ENCODE results near the gene PHF24. TPM values are rescaled to one million over a fixed set of nuclear protein-coding genes. Genes with fewer than 3 reads are reported as not detected.
A peak's percentile ranks its signal among the peaks of the same experiment; 100 is the strongest.
"Not testable (repeated sequence)": the region's sequence is repeated elsewhere in the genome, so short reads cannot be mapped to it uniquely, and the experiment has no call there.

PHF24 gene
- total and polyA plus RNA-seq, 2 donors, result 0.28 to 0.37 TPM

DNA sequence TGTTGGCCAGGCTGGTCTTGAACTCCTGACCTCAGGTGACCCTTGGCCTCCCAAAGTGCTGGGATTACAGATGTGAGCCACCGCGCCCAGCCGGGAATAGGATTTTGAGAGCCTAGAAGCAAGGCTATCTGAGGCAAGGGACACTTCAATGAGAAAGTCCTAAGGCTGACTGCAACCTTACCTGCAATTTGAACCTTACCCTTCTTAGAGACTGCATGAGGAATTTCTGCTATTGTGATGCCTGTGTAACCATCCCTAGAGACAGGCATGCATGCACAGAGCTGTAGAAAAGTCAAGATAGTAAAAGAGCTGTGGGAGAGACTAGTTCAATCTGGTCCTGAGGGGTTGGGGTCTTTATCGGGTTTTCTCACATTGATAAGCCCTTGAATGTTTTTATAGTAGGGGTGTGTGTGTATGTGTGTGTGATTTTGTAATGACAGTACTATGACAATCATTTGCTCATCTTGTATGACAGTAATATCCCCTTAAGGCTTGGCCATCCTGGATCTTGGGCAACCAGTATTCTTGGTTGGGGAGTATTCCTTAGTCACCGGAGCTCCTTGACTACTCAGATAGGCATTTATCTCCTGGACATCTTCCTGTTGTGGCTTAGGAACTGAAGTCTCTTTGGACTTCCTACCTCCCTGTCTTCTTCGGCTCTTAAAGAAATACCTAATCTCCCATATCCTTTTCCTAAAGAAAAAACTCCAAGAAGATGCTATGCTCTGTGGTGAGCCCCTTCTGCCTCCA, 42.6 kb downstream of the PHF24 start:
- DNase-seq (ENCODE audit: low read depth in 6 of 9, low spot score in 9 of 9), result no peak
- Histone ChIP-seq H3K27ac (ENCODE audit: low read depth in 1 of 2, low read length in 1 of 2) (no peak overlapping the region), H3K4me1 (ENCODE audit: control insufficient read depth in 2 of 2, insufficient read depth in 2 of 2, low read length in 2 of 2) (peaks cover 3 to 7% of the 10 kb centered on the region in 2 donors), H3K27me3 (ENCODE audit: control insufficient read depth in 2 of 2, insufficient read depth in 1 of 2, low read length in 1 of 2) (no peaks in the 10 kb centered on the region), H3K4me3 (ENCODE audit: low read length in 2 of 2) (no peak overlapping the region), H3K36me3 (ENCODE audit: control insufficient read depth in 2 of 2, insufficient read depth in 2 of 2, low read length in 1 of 2) (peaks cover 0 to 10% of the 10 kb centered on the region in 2 donors), H3K9me3 (ENCODE audit: control insufficient read depth in 2 of 2, insufficient read depth in 1 of 2, low read length in 1 of 2) (no peaks in the 10 kb centered on the region)
- WGBS, result 97% methylated on average over 6 of the region's 6 CpGs

DNA sequence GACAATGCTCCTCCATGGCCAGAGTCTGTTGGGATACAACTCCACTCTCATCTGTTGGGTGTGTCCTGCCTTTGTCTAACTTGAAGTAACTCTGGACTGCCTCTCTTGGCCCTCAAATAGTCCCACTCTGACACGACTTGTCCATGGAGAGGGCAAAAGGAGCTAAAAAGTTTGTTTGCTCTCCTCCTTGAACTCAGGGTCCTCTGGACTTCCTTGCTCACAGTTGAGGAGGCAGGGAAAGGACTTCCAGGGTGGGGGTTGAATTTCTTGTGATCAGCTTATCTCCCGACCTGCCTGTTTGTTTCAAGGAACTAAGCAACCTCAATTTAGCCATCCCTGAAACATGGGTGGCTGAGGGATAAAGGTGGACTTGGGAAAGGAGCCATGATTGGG, 43.2 kb downstream of the PHF24 start:
- peaks cover 0 to 8% of the 10 kb centered on the region in 2 donors for H3K36me3 ChIP-seq (ENCODE audit: control insufficient read depth in 2 of 2, insufficient read depth in 2 of 2, low read length in 1 of 2)
- no peaks in the 10 kb centered on the region for H3K9me3 ChIP-seq (ENCODE audit: control insufficient read depth in 2 of 2, insufficient read depth in 1 of 2, low read length in 1 of 2)
- H3K27me3 ChIP-seq (ENCODE audit: control insufficient read depth in 2 of 2, insufficient read depth in 1 of 2, low read length in 1 of 2), result no peaks in the 10 kb centered on the region
- H3K4me1 ChIP-seq (ENCODE audit: control insufficient read depth in 2 of 2, insufficient read depth in 2 of 2, low read length in 2 of 2), result peaks cover 3 to 7% of the 10 kb centered on the region in 2 donors
- peak overlapping the region in 1 of 2 donors; percentile 32 for H3K27ac ChIP-seq (ENCODE audit: low read depth in 1 of 2, low read length in 1 of 2)
- DNase-seq (ENCODE audit: low read depth in 6 of 9, low spot score in 9 of 9), result no peak
- H3K4me3 ChIP-seq (ENCODE audit: low read length in 2 of 2), result no peak overlapping the region
- 93% methylated on average over 2 of the region's 2 CpGs for WGBS

DNA sequence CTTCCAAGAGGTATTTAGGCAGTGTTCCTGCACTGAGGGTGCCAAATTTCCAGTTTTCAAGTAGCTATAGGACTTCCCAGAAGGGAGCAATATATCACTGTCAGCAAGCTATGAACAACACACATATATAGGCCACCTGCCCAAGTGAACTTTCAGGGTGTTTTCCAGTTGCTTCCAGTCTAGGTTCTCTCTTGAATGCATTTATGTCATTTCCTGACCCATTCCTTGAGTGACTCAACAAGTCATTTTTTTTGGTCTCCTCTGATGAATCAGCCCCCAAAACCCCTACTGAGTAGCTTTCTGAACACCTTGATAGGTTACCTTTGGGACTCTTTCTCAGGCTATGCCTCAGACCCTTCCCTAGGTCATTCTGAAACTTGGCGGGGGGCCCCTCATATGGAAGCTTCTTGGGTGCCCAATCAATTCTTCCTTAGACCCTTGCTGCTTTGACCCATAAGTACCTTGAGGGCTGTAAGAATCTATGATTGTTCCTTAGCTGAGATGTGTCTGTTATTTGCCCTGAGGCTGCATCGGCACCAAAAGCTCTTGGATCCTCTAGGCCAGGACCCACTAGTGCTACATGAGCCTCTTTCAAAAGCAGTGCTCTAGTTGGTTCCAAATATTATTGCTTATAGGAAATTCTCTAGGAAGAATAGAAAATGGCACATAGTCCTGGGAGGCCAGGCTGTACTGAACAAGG, 43.9 kb downstream of the PHF24 start:
- Histone ChIP-seq H3K4me3 (ENCODE audit: low read length in 2 of 2) (no peak overlapping the region), H3K9me3 (ENCODE audit: control insufficient read depth in 2 of 2, insufficient read depth in 1 of 2, low read length in 1 of 2) (no peaks in the 10 kb centered on the region), H3K4me1 (ENCODE audit: control insufficient read depth in 2 of 2, insufficient read depth in 2 of 2, low read length in 2 of 2) (peaks cover 3 to 7% of the 10 kb centered on the region in 2 donors), H3K27me3 (ENCODE audit: control insufficient read depth in 2 of 2, insufficient read depth in 1 of 2, low read length in 1 of 2) (no peaks in the 10 kb centered on the region), H3K27ac (ENCODE audit: low read depth in 1 of 2, low read length in 1 of 2) (peak overlapping the region in 1 of 2 donors; percentile 35), H3K36me3 (ENCODE audit: control insufficient read depth in 2 of 2, insufficient read depth in 2 of 2, low read length in 1 of 2) (peaks cover 0 to under 1% of the 10 kb centered on the region in 2 donors)
- WGBS, result 98% methylated on average over 2 of the region's 2 CpGs
- DNase-seq (ENCODE audit: low read depth in 6 of 9, low spot score in 9 of 9), result no peak

DNA sequence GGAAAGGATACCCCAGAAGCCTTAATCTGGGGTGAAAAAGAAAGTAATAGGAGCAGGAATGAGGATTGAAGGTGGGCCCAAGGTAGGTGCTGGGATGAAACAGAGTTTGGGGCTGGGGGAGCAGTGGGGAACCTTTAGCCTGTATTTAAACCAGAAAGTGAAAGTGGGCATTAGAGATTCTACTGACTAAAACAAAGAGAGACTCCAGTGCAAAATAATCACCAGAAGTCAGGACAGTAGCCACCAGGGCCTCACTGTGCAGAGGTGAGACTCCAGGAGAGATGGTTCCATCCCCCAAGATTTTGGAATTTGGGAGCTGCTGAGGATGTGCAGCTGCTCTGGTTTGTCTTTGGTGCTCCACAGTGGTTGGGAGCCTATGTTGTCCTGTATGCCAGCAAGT, 44.5 kb downstream of the PHF24 start:
- H3K27me3 ChIP-seq (ENCODE audit: control insufficient read depth in 2 of 2, insufficient read depth in 1 of 2, low read length in 1 of 2), result no peaks in the 10 kb centered on the region
- H3K9me3 ChIP-seq (ENCODE audit: control insufficient read depth in 2 of 2, insufficient read depth in 1 of 2, low read length in 1 of 2), result no peaks in the 10 kb centered on the region
- DNase-seq (ENCODE audit: low read depth in 6 of 9, low spot score in 9 of 9), result no peak
- H3K4me3 ChIP-seq (ENCODE audit: low read length in 2 of 2), result no peak overlapping the region
- H3K4me1 ChIP-seq (ENCODE audit: control insufficient read depth in 2 of 2, insufficient read depth in 2 of 2, low read length in 2 of 2), result peaks cover 3 to 5% of the 10 kb centered on the region in 2 donors
- H3K36me3 ChIP-seq (ENCODE audit: control insufficient read depth in 2 of 2, insufficient read depth in 2 of 2, low read length in 1 of 2), result no peaks in the 10 kb centered on the region
- no peak overlapping the region for H3K27ac ChIP-seq (ENCODE audit: low read depth in 1 of 2, low read length in 1 of 2)

DNA sequence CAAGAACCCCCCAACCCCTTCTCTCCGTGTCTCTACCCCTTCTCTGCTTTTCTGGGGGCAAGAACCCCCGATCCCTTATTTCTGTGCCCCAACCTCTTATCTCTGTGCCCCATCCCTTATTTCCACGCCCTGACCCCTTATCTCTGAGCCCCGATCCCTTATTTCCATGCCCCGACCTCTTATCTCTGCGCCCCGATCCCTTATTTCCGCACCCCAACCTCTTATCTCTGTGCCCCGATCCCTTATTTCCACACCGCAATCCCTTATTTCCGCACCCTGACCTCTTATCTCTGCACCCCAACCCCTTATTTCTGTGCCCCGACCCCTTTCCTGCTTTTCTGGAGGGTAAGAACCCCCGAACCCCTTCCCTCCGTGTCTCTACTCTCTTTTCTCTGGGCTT, 46.2 kb downstream of the PHF24 start:
- not testable (repeated sequence) for H3K4me3 ChIP-seq (ENCODE audit: low read length in 2 of 2); H3K4me1 ChIP-seq (ENCODE audit: control insufficient read depth in 2 of 2, insufficient read depth in 2 of 2, low read length in 2 of 2); DNase-seq (ENCODE audit: low read depth in 6 of 9, low spot score in 9 of 9); H3K9me3 ChIP-seq (ENCODE audit: control insufficient read depth in 2 of 2, insufficient read depth in 1 of 2, low read length in 1 of 2); H3K27ac ChIP-seq (ENCODE audit: low read depth in 1 of 2, low read length in 1 of 2); H3K36me3 ChIP-seq (ENCODE audit: control insufficient read depth in 2 of 2, insufficient read depth in 2 of 2, low read length in 1 of 2); H3K27me3 ChIP-seq (ENCODE audit: control insufficient read depth in 2 of 2, insufficient read depth in 1 of 2, low read length in 1 of 2)
- 93% methylated on average over 14 of the region's 14 CpGs for whole genome bisulfite sequencing

DNA sequence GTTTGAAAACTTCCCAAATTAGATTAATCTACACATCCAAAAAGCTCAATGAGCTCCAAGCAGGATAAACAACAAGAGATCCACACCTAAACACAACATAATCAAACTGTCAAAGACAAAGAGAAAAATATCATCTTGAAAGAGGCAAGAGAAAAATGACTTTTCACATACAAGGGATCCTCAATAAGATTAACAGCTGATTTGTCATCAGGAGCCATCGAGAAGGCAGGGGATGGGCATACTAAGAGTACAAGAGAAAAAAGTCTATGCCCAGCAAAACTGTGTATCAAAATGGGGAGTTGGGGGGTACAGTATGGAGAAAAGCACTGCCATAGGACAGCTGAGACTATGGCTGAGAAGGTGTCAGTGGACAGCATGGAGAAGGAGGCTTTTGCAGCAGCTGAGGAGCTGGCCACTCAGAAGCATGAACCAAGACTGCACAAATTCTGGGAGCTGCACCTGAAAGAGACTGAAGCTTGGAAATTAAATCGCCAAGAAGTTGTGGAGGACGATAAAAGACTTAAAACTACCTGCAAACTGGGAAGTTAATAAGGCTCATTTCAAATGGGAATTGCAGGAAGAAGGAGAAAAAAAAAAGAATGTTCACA, 52.4 kb downstream of the PHF24 start:
- Histone ChIP-seq H3K9me3 (ENCODE audit: control insufficient read depth in 2 of 2, insufficient read depth in 1 of 2, low read length in 1 of 2) (peaks cover 1 to 3% of the 10 kb centered on the region in 2 donors), H3K27me3 (ENCODE audit: control insufficient read depth in 2 of 2, insufficient read depth in 1 of 2, low read length in 1 of 2) (no peaks in the 10 kb centered on the region), H3K4me3 (ENCODE audit: low read length in 2 of 2) (no peak overlapping the region), H3K27ac (ENCODE audit: low read depth in 1 of 2, low read length in 1 of 2) (no peak overlapping the region), H3K4me1 (ENCODE audit: control insufficient read depth in 2 of 2, insufficient read depth in 2 of 2, low read length in 2 of 2) (no peaks in the 10 kb centered on the region), H3K36me3 (ENCODE audit: control insufficient read depth in 2 of 2, insufficient read depth in 2 of 2, low read length in 1 of 2) (no peaks in the 10 kb centered on the region)
- 97% methylated on average over 3 of the region's 3 CpGs for WGBS
- DNase-seq (ENCODE audit: low read depth in 6 of 9, low spot score in 9 of 9), result no peak

DNA sequence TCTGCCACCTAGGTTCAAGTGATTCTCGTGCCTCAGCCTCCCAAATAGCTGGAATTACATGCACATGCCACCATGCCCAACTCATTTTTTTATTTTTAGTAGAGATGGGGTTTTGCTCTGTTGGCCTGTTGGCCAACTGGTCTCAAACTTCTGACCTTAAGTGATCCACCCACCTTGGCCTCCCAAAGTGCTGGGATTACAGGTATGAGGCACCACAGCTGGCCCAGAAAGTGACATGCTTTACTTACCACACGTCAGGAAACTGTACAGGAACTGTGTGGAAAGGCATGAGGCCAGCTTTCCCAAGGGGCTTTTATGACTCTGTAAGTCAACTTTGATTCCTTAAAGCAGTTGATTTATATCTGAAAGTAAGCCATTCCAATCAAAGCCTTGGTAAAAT, 56.4 kb downstream of the PHF24 start:
- H3K9me3 ChIP-seq (ENCODE audit: control insufficient read depth in 2 of 2, insufficient read depth in 1 of 2, low read length in 1 of 2), result peaks cover 1 to 3% of the 10 kb centered on the region in 2 donors
- WGBS, result 82% methylated on average over 2 of the region's 2 CpGs
- no peak overlapping the region for H3K4me3 ChIP-seq (ENCODE audit: low read length in 2 of 2)
- DNase-seq (ENCODE audit: low read depth in 6 of 9, low spot score in 9 of 9), result no peak
- no peaks in the 10 kb centered on the region for H3K27me3 ChIP-seq (ENCODE audit: control insufficient read depth in 2 of 2, insufficient read depth in 1 of 2, low read length in 1 of 2)
- H3K27ac ChIP-seq (ENCODE audit: low read depth in 1 of 2, low read length in 1 of 2), result no peak overlapping the region
- no peaks in the 10 kb centered on the region for H3K4me1 ChIP-seq (ENCODE audit: control insufficient read depth in 2 of 2, insufficient read depth in 2 of 2, low read length in 2 of 2)
- H3K36me3 ChIP-seq (ENCODE audit: control insufficient read depth in 2 of 2, insufficient read depth in 2 of 2, low read length in 1 of 2), result no peaks in the 10 kb centered on the region

DNA sequence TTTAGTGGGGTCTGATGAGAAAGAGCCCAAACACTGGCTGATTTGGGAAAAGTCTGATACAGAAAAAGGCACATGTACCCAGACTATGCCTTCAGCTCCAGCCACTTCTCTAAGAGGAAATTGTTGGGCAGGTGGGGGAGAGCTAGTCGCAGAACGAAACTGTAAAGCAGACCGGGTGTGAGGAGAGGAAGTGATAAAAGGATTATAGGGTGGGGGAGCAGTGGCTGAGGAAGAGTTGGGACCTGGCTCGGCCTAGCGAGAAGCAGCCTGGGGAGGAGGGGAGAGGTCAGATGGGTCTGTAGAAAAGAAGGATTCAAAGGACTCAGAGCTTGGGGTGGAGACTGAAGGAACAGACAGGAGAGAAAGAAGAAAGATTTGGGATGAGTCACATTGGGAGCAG, 65.4 kb downstream of the PHF24 start:
- DNase-seq (ENCODE audit: low read depth in 6 of 9, low spot score in 9 of 9), result peak in 2 of 9 donors; percentile 23 to 57
- not testable (repeated sequence) for H3K27ac ChIP-seq (ENCODE audit: low read depth in 1 of 2, low read length in 1 of 2); H3K27me3 ChIP-seq (ENCODE audit: control insufficient read depth in 2 of 2, insufficient read depth in 1 of 2, low read length in 1 of 2); H3K4me3 ChIP-seq (ENCODE audit: low read length in 2 of 2); H3K9me3 ChIP-seq (ENCODE audit: control insufficient read depth in 2 of 2, insufficient read depth in 1 of 2, low read length in 1 of 2); H3K36me3 ChIP-seq (ENCODE audit: control insufficient read depth in 2 of 2, insufficient read depth in 2 of 2, low read length in 1 of 2)
- H3K4me1 ChIP-seq (ENCODE audit: control insufficient read depth in 2 of 2, insufficient read depth in 2 of 2, low read length in 2 of 2), result peaks cover 20 to 39% of the 10 kb centered on the region in 2 donors
- 3% methylated on average over 5 of the region's 5 CpGs for WGBS

DNA sequence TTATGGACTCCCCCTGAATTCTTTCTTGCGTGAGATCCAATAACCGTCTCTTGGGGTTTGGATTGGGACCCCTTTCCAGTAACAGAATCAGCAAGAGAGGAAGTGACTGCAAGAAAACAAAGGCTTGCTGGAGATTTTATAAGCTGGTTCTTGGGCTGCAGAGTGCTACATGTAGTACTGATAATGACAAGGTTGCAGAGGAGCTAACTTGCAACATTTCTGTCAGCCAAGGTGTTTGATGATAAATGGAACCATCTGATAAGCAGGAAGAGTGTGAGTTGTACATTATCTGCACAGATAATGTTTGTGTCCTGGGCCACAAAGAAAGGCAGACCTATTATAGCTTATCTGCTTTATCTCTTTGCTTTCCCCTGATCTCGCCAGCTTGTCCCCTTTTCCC, 68.6 kb downstream of the PHF24 start:
- no peak overlapping the region for H3K4me3 ChIP-seq (ENCODE audit: low read length in 2 of 2)
- H3K9me3 ChIP-seq (ENCODE audit: control insufficient read depth in 2 of 2, insufficient read depth in 1 of 2, low read length in 1 of 2), result no peaks in the 10 kb centered on the region
- no peaks in the 10 kb centered on the region for H3K27me3 ChIP-seq (ENCODE audit: control insufficient read depth in 2 of 2, insufficient read depth in 1 of 2, low read length in 1 of 2)
- H3K36me3 ChIP-seq (ENCODE audit: control insufficient read depth in 2 of 2, insufficient read depth in 2 of 2, low read length in 1 of 2), result no peaks in the 10 kb centered on the region
- DNase-seq (ENCODE audit: low read depth in 6 of 9, low spot score in 9 of 9), result peak in 2 of 9 donors; percentile 21 to 48
- 53% methylated on average over 3 of the region's 3 CpGs for WGBS
- H3K27ac ChIP-seq (ENCODE audit: low read depth in 1 of 2, low read length in 1 of 2), result peak overlapping the region; percentile 5 to 80
- peaks cover 20 to 46% of the 10 kb centered on the region in 2 donors for H3K4me1 ChIP-seq (ENCODE audit: control insufficient read depth in 2 of 2, insufficient read depth in 2 of 2, low read length in 2 of 2)
